Neural progenitor cell (in vitro differentiated cells): ENCODE data around the gene SLC15A1. TPM values are rescaled to one million over a fixed set of nuclear protein-coding genes. Genes with fewer than 3 reads are reported as not detected.
"Not testable (repeated sequence)": the region's sequence is repeated elsewhere in the genome, so short reads cannot be mapped to it uniquely, and the experiment has no call there.

Experiments
- DNase-seq: peaks from one replicate; pipeline ENCODE4 v3.0.0-alpha.2; 2016; ENCODE audit warnings: low spot score
- H2AFZ ChIP-seq: fragments of 200-600 bp; sonication (generic); replicated peaks from 2 replicates; pipeline ENCODE4 v1.6.1; 2016; ENCODE audit warnings: antibody characterized with exemption
- H3F3A ChIP-seq: fragments of 200-600 bp; sonication (generic); 2 replicates; pipeline ENCODE4 v1.6.1; 2016; ENCODE audit warnings: antibody characterized with exemption, low read depth
- H3K27ac ChIP-seq: fragments of 200-600 bp; sonication (generic); 2 replicates; pipeline ENCODE4 v1.5.1; 2016; ENCODE audit warnings: mild to moderate bottlenecking
- H3K27me3 ChIP-seq: fragments of 200-600 bp; sonication (generic); 2 replicates; pipeline ENCODE4 v1.6.1; 2016; ENCODE audit warnings: mild to moderate bottlenecking, moderate library complexity
- H3K36me3 ChIP-seq: fragments of 200-600 bp; sonication (generic); 2 replicates; pipeline ENCODE4 v1.5.1; 2016
- H3K4me1 ChIP-seq: fragments of 200-600 bp; sonication (generic); 2 replicates; pipeline ENCODE4 v1.6.1; 2016; ENCODE audit warnings: mixed run types
- H3K4me2 ChIP-seq: fragments of 200-600 bp; sonication (generic); 2 replicates; pipeline ENCODE4 v1.6.1; 2016
- H3K4me3 ChIP-seq: fragments of 200-600 bp; sonication (generic); 2 replicates; pipeline ENCODE4 v1.5.1; 2016
- H3K79me2 ChIP-seq: fragments of 200-600 bp; sonication (generic); 2 replicates; pipeline ENCODE4 v1.6.1; 2016; ENCODE audit warnings: low read depth
- H3K9ac ChIP-seq: fragments of 200-600 bp; sonication (generic); 2 replicates; pipeline ENCODE4 v1.6.1; 2016
- H3K9me3 ChIP-seq: fragments of 200-600 bp; sonication (generic); 2 replicates; pipeline ENCODE4 v1.5.1; 2016; ENCODE audit warnings: low read depth
- H4K20me1 ChIP-seq: fragments of 200-600 bp; sonication (generic); 2 replicates; pipeline ENCODE4 v1.6.1; 2016; ENCODE audit warnings: low read depth
- H3K27ac Mint-ChIP-seq: 3 replicates; pipeline ENCODE4 v1.8.0; 2021; ENCODE audit warnings: mixed read lengths
- H3K27me3 Mint-ChIP-seq: 2 replicates; pipeline ENCODE4 v1.8.0; 2022; ENCODE audit warnings: low read depth, mild to moderate bottlenecking, inconsistent platforms, moderate library complexity, mixed read lengths; ENCODE audit not compliant: insufficient read depth
- H3K36me3 Mint-ChIP-seq: 3 replicates; pipeline ENCODE4 v1.8.0; 2021; ENCODE audit warnings: mixed read lengths
- H3K4me1 Mint-ChIP-seq: 3 replicates; pipeline ENCODE4 v1.8.0; 2021; ENCODE audit warnings: mixed read lengths
- H3K4me3 Mint-ChIP-seq: 3 replicates; pipeline ENCODE4 v1.8.0; 2021; ENCODE audit warnings: mild to moderate bottlenecking, moderate library complexity, mixed read lengths
- H3K9me3 Mint-ChIP-seq: 3 replicates; pipeline ENCODE4 v1.8.0; 2020; ENCODE audit warnings: mixed read lengths
- EZH2 ChIP-seq: fragments of 200-600 bp; sonication (generic); IDR thresholded peaks from 2 replicates; pipeline ENCODE4 v1.6.1; 2017; ENCODE audit warnings: antibody characterized with exemption, mild to moderate bottlenecking, moderate library complexity
- EZH2phosphoT487 ChIP-seq: fragments of 200-600 bp; sonication (generic); IDR thresholded peaks from 2 replicates; pipeline ENCODE4 v1.6.1; 2017; ENCODE audit warnings: antibody characterized with exemption
- small RNA-seq: library from RNA; depleted of rRNA; stranded (forward); fragments of <200 nt; gene quantifications from one replicate; pipeline ENCODE3, GENCODE V24; 2015
- total RNA-seq: library from RNA; depleted of rRNA; stranded (reverse); fragments of >200 nt; gene quantifications from 2 replicates; pipeline ENCODE4 v1.2.3, GENCODE V29; 2015; ENCODE audit warnings: low replicate concordance
- TF ChIP-seq, protein P1 (sequence below): fragments of 200-600 bp; sonication (generic); IDR thresholded peaks from 2 replicates; pipeline ENCODE4 v1.5.1; 2017; ENCODE audit warnings: antibody characterized with exemption, mild to moderate bottlenecking

The SLC15A1 gene
- total RNA-seq, 1 donor from 2014 or later = not detected

DNA sequence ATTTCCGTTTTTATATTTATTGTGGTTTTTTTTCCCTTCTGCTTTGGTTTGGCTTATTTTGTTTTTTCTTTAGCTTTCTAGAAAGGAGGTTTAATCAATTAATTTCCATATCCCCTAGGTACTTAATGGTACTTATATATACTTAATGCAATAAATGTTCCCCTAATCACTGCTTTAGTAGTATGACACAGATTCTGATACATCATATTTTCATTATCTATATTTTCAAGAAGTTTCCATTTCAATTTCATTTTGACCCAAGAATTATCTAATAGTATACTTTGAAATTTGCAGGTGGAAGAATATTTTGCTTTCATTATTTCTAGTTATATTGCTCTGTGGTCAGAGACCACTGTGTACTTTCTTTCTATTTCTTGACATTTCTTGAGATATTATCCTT lies 109.0 kb downstream of the SLC15A1 start:
- no peaks in the 10 kb centered on the region for H3F3A ChIP-seq
- no peaks in the 10 kb centered on the region for H4K20me1 ChIP-seq
- H3K9me3 ChIP-seq = no peaks in the 10 kb centered on the region
- no peak overlapping the region for H2AFZ ChIP-seq
- H3K4me3 ChIP-seq = no peak overlapping the region
- no peaks in the 10 kb centered on the region for H3K79me2 ChIP-seq
- no peak overlapping the region for H3K4me3 Mint-ChIP-seq
- H3K4me1 ChIP-seq = no peaks in the 10 kb centered on the region
- no peak overlapping the region for H3K27ac ChIP-seq
- TF ChIP-seq EZH2phosphoT487 = no peak
- no peak for TF ChIP-seq EZH2
- TF ChIP-seq, protein P1, sequence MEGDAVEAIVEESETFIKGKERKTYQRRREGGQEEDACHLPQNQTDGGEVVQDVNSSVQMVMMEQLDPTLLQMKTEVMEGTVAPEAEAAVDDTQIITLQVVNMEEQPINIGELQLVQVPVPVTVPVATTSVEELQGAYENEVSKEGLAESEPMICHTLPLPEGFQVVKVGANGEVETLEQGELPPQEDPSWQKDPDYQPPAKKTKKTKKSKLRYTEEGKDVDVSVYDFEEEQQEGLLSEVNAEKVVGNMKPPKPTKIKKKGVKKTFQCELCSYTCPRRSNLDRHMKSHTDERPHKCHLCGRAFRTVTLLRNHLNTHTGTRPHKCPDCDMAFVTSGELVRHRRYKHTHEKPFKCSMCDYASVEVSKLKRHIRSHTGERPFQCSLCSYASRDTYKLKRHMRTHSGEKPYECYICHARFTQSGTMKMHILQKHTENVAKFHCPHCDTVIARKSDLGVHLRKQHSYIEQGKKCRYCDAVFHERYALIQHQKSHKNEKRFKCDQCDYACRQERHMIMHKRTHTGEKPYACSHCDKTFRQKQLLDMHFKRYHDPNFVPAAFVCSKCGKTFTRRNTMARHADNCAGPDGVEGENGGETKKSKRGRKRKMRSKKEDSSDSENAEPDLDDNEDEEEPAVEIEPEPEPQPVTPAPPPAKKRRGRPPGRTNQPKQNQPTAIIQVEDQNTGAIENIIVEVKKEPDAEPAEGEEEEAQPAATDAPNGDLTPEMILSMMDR = no peak
- no peaks in the 10 kb centered on the region for H3K36me3 Mint-ChIP-seq
- no peaks in the 10 kb centered on the region for H3K27me3 ChIP-seq
- H3K27me3 Mint-ChIP-seq = no peaks in the 10 kb centered on the region
- H3K36me3 ChIP-seq = no peaks in the 10 kb centered on the region
- no peak overlapping the region for H3K9ac ChIP-seq
- no peak for DNase-seq
- no peak overlapping the region for H3K27ac Mint-ChIP-seq
- peaks cover 3% of the 10 kb centered on the region for H3K9me3 Mint-ChIP-seq
- H3K4me2 ChIP-seq = no peak overlapping the region
- no peaks in the 10 kb centered on the region for H3K4me1 Mint-ChIP-seq

DNA sequence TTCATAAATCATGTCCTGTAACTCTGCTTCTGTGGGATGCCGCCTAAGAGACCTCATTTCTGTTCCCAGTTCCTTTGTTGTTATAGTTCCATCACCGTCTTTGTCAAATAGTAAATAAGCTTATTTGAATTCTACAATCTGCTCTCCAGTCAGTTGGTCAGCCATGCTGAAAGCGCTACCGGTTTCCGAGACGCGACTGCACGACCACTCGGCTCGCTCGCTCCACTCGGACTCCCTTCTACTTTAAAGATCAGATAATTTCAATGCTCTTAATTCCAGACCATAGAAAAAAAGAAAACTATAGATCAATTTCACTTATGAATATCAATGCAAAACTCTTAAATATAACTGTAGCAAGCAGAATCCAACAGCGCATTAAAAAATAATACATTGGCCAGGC lies 111.4 kb downstream of the SLC15A1 start:
- Histone ChIP-seq H2AFZ (peak overlapping the region; percentile 68), H3K9me3 (no peaks in the 10 kb centered on the region), H3K4me1 (no peaks in the 10 kb centered on the region), H3K27ac (no peak overlapping the region), H3K9ac (no peak overlapping the region), H3K79me2 (no peaks in the 10 kb centered on the region), H4K20me1 (no peaks in the 10 kb centered on the region), H3K4me2 (no peak overlapping the region), H3K4me3 (no peak overlapping the region), H3K36me3 (no peaks in the 10 kb centered on the region), H3K27me3 (no peaks in the 10 kb centered on the region), H3F3A (no peaks in the 10 kb centered on the region)
- DNase-seq = no peak
- TF ChIP-seq EZH2 (no peak), EZH2phosphoT487 (no peak)
- TF ChIP-seq, protein P1 = no peak
- Mint-ChIP-seq H3K36me3 (no peaks in the 10 kb centered on the region), H3K4me1 (no peaks in the 10 kb centered on the region), H3K9me3 (no peaks in the 10 kb centered on the region), H3K4me3 (no peak overlapping the region), H3K27me3 (no peaks in the 10 kb centered on the region), H3K27ac (no peak overlapping the region)

DNA sequence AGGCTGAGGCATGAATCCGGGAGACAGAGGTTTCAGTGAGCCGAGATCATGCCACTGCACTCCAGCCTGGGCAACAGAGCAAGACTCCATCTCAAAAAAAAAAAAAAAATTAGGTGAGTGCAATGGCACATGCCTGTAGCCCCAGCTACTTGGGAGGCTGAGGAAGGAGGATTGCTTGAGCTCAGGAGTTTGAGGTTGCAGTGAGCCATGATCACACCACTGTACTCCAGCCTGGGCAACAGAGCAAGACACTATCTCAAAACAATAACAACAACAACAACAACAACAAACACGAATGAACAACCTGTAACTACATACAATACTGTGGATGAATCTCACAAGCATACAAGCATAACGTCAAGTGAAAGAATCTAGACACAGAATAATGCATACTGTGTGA lies 112.7 kb downstream of the SLC15A1 start:
- H3K79me2 ChIP-seq, H3F3A ChIP-seq, H2AFZ ChIP-seq, H3K36me3 ChIP-seq, H3K4me1 ChIP-seq, H3K27me3 ChIP-seq, H3K36me3 Mint-ChIP-seq, H3K27ac Mint-ChIP-seq, H3K4me3 ChIP-seq, H3K4me1 Mint-ChIP-seq, H3K27ac ChIP-seq, H3K9me3 ChIP-seq, H3K9me3 Mint-ChIP-seq, H3K4me2 ChIP-seq, H4K20me1 ChIP-seq, H3K4me3 Mint-ChIP-seq, H3K27me3 Mint-ChIP-seq, H3K9ac ChIP-seq, DNase-seq: not testable (repeated sequence)

DNA sequence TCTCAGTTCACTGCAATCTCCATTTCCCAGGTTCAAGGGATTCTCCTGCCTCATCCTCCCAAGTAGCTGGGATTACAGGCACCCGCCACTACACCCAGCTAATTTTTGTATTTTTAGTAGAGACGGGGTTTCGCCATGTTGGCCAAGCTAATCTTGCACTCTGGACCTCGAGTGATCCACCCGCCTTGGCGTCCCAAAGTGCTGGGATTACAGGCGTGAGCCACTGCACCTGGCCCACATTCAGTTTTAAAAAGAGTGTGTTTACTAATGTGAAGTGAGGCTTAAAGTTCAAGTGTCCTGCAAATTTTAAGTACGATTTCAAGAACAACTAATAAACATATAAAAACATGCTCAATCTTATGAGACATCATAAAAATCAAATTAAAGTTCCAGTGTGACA lies 114.1 kb downstream of the SLC15A1 start:
- H2AFZ ChIP-seq, H3K79me2 ChIP-seq, H4K20me1 ChIP-seq, H3K27me3 Mint-ChIP-seq, H3K36me3 ChIP-seq, H3K9ac ChIP-seq, H3F3A ChIP-seq, H3K27ac Mint-ChIP-seq, H3K4me1 ChIP-seq, H3K4me3 Mint-ChIP-seq, H3K4me2 ChIP-seq, H3K9me3 Mint-ChIP-seq, H3K27me3 ChIP-seq, H3K27ac ChIP-seq, H3K36me3 Mint-ChIP-seq, DNase-seq, H3K4me1 Mint-ChIP-seq, H3K9me3 ChIP-seq, H3K4me3 ChIP-seq: not testable (repeated sequence)

Small RNA genes within 50 kb of the gene (small RNA-seq; reads per million reads assigned to genes)
- gene RN7SL60P = not detected

Other genes starting within 250 kb of the SLC15A1 start
- gene STK24, start 175.6 kb downstream of the SLC15A1 start, total RNA-seq = 144 and 330 TPM in 2 replicates
- 16.6 and 20.3 TPM in 2 replicates for gene DOCK9, start 225.4 kb upstream of the SLC15A1 start, total RNA-seq